OCI-LY1 (cell line): ENCODE results near the gene MEGF8.

ENCODE experiments used
- H2AFZ ChIP-seq: fragments of 200-600 bp; sonication (generic), shearing (Covaris generic); 2 replicates; pipeline ENCODE4 v1.6.0; 2014; ENCODE audit warnings: antibody characterized with exemption, mild to moderate bottlenecking, low read length
- H3F3A ChIP-seq: fragments of 200-600 bp; sonication (generic), shearing (Covaris generic); 2 replicates; pipeline ENCODE4 v1.6.0; 2014; ENCODE audit warnings: mild to moderate bottlenecking, antibody characterized with exemption, low read length, moderate library complexity; ENCODE audit not compliant: insufficient read depth
- H3K27ac ChIP-seq: fragments of 200-600 bp; sonication (generic); 2 replicates; pipeline ENCODE4 v1.5.1; 2014; ENCODE audit warnings: low read length, mixed run types, mild to moderate bottlenecking, low read depth; ENCODE audit not compliant: poor library complexity, severe bottlenecking
- H3K27me3 ChIP-seq: fragments of 200-600 bp; sonication (generic); 2 replicates; pipeline ENCODE4 v1.6.0; 2014; ENCODE audit warnings: antibody characterized with exemption, mild to moderate bottlenecking, low read length, moderate library complexity; ENCODE audit not compliant: insufficient read depth
- H3K36me3 ChIP-seq: fragments of 200-600 bp; sonication (generic); 2 replicates; pipeline ENCODE4 v1.6.1; 2014; ENCODE audit warnings: mild to moderate bottlenecking, antibody characterized with exemption, low read length, moderate library complexity, mixed read lengths; ENCODE audit not compliant: insufficient read depth
- H3K4me1 ChIP-seq: fragments of 200-600 bp; sonication (generic); 2 replicates; pipeline ENCODE4 v1.5.1; 2014; ENCODE audit warnings: mild to moderate bottlenecking, low read length, moderate library complexity; ENCODE audit not compliant: insufficient read depth, severe bottlenecking
- H3K4me2 ChIP-seq: fragments of 200-600 bp; sonication (generic), shearing (Covaris generic); 2 replicates; pipeline ENCODE4 v1.6.1; 2014; ENCODE audit warnings: low read length
- H3K4me3 ChIP-seq: fragments of 200-600 bp; sonication (generic); 2 replicates; pipeline ENCODE4 v1.5.1; 2014; ENCODE audit warnings: low read length, low read depth, mild to moderate bottlenecking, mixed read lengths; ENCODE audit not compliant: poor library complexity, severe bottlenecking
- H3K79me2 ChIP-seq: fragments of 200-600 bp; shearing (Covaris generic); 2 replicates; pipeline ENCODE4 v1.6.1; 2016; ENCODE audit warnings: mixed run types, low read length, mixed read lengths; ENCODE audit not compliant: insufficient read depth
- H3K9ac ChIP-seq: fragments of 200-600 bp; sonication (generic), shearing (Covaris generic); 2 replicates; pipeline ENCODE4 v1.6.1; 2014; ENCODE audit warnings: mild to moderate bottlenecking, low read length, mixed read lengths
- H3K9me2 ChIP-seq: fragments of 200-600 bp; sonication (generic), shearing (Covaris generic); 2 replicates; pipeline ENCODE4 v1.6.1; 2014; ENCODE audit warnings: low read depth, mild to moderate bottlenecking, low read length, mixed read lengths
- H3K9me3 ChIP-seq: fragments of 200-600 bp; shearing (Covaris generic); 2 replicates; pipeline ENCODE4 v1.6.1; 2014; ENCODE audit warnings: low read length, mixed read lengths
- H4K20me1 ChIP-seq: fragments of 200-600 bp; sonication (generic), shearing (Covaris generic); 2 replicates; pipeline ENCODE4 v1.6.0; 2016; ENCODE audit warnings: mild to moderate bottlenecking, low read length; ENCODE audit not compliant: insufficient read depth
- EZH2 ChIP-seq: fragments of 200-600 bp; sonication (generic), shearing (Covaris generic); IDR thresholded peaks from 2 replicates; pipeline ENCODE4 v1.8.0; 2017; ENCODE audit warnings: borderline replicate concordance, mixed run types, mild to moderate bottlenecking, antibody characterized with exemption, low read length, moderate library complexity, mixed read lengths
- TF ChIP-seq, protein P1 (sequence below): fragments of 200-600 bp; sonication (generic), shearing (Covaris generic); IDR thresholded peaks from 2 replicates; pipeline ENCODE4 v1.5.1; 2017; ENCODE audit warnings: mild to moderate bottlenecking, antibody characterized with exemption, low read length, moderate library complexity, mixed read lengths

Gene MEGF8

DNA sequence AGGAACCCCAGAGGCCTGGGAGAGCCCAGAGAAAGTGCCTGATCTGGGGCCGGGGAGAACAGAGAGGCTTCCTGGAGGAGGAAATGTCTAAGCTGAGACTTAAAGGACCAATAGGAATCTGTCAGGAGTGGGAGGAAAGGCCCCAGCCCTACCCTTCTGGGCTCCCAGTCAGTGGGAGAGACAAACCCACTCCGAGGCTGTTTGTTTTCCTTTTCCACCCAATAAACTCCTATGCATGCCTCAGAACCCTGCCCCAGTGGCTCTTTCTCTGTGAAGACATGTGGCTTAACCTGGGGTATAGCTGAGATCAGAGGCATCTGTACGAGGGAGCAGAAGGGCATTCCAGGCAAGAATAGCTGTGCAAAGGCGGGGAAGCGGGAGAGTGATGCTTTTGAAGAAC is 1.9 kb downstream of the MEGF8 start:
- Histone ChIP-seq H3K79me2 (no peaks in the 10 kb centered on the region), H3K9me3 (no peaks in the 10 kb centered on the region), H3F3A (no peaks in the 10 kb centered on the region), H2AFZ (no peak overlapping the region), H4K20me1 (no peaks in the 10 kb centered on the region), H3K36me3 (no peaks in the 10 kb centered on the region), H3K4me3 (no peak overlapping the region), H3K9me2 (no peaks in the 10 kb centered on the region), H3K4me1 (peaks cover 30% of the 10 kb centered on the region), H3K4me2 (no peak overlapping the region), H3K27me3 (no peaks in the 10 kb centered on the region), H3K27ac (no peak overlapping the region), H3K9ac (no peak overlapping the region)
- no peak for TF ChIP-seq EZH2
- TF ChIP-seq, protein P1, sequence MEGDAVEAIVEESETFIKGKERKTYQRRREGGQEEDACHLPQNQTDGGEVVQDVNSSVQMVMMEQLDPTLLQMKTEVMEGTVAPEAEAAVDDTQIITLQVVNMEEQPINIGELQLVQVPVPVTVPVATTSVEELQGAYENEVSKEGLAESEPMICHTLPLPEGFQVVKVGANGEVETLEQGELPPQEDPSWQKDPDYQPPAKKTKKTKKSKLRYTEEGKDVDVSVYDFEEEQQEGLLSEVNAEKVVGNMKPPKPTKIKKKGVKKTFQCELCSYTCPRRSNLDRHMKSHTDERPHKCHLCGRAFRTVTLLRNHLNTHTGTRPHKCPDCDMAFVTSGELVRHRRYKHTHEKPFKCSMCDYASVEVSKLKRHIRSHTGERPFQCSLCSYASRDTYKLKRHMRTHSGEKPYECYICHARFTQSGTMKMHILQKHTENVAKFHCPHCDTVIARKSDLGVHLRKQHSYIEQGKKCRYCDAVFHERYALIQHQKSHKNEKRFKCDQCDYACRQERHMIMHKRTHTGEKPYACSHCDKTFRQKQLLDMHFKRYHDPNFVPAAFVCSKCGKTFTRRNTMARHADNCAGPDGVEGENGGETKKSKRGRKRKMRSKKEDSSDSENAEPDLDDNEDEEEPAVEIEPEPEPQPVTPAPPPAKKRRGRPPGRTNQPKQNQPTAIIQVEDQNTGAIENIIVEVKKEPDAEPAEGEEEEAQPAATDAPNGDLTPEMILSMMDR, result no peak

DNA sequence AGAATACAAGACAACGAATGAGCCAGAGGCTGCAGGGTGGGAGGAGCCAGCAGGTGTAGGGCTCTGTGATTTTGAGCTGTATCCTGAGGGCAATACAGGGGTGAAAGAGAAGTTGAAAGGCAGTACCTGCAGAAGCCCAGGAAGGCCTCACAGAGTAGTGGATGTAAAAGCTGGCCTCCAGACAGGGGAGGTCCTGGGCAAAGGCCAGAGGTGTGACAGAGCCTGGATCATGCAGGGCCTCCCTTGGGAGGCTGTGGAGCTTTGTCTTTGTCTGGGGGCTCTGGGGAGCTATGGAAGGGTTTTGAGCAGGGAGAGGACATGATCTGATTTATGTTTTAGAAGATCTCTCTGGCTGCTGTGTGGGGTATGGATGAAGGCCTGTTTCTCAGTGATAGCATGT is 2.7 kb downstream of the MEGF8 start:
- no peaks in the 10 kb centered on the region for H3K27me3 ChIP-seq
- no peak overlapping the region for H3K4me3 ChIP-seq
- H2AFZ ChIP-seq, result no peak overlapping the region
- TF ChIP-seq EZH2, result no peak
- TF ChIP-seq, protein P1, result no peak
- no peaks in the 10 kb centered on the region for H4K20me1 ChIP-seq
- H3K4me1 ChIP-seq, result peaks cover 30% of the 10 kb centered on the region
- no peaks in the 10 kb centered on the region for H3K9me2 ChIP-seq
- H3K79me2 ChIP-seq, result no peaks in the 10 kb centered on the region
- no peaks in the 10 kb centered on the region for H3K9me3 ChIP-seq
- no peak overlapping the region for H3K4me2 ChIP-seq
- no peak overlapping the region for H3K9ac ChIP-seq
- H3K27ac ChIP-seq, result no peak overlapping the region
- no peaks in the 10 kb centered on the region for H3F3A ChIP-seq
- no peaks in the 10 kb centered on the region for H3K36me3 ChIP-seq

DNA sequence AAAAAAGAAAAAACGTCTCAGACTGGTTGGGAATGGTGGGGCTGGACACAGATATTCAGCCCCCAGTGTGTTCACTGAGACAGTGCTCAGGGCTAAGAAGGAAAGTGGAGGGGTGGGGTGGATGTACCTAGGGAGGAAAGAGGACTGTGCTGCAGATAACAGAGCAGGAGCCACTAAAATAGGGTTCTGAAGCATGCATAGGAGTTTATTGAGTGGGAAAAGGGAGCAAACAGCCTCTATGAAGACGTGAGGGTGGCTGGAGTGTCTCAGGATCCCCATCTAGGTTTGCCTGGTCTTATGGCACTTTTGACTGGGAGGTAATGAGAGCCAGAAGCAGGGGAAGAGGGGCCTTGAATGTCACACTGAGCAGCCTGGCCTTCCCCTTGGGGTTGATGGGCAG is 3.4 kb downstream of the MEGF8 start:
- H3K9me2 ChIP-seq, result no peaks in the 10 kb centered on the region
- H3K9ac ChIP-seq, result no peak overlapping the region
- no peaks in the 10 kb centered on the region for H3K79me2 ChIP-seq
- no peak overlapping the region for H3K27ac ChIP-seq
- H3F3A ChIP-seq, result no peaks in the 10 kb centered on the region
- H4K20me1 ChIP-seq, result no peaks in the 10 kb centered on the region
- H2AFZ ChIP-seq, result no peak overlapping the region
- no peak for TF ChIP-seq EZH2
- TF ChIP-seq, protein P1, result no peak
- no peak overlapping the region for H3K4me3 ChIP-seq
- no peaks in the 10 kb centered on the region; the same call in 1 of the 2 replicates for H3K36me3 ChIP-seq
- H3K27me3 ChIP-seq, result no peaks in the 10 kb centered on the region
- no peak overlapping the region for H3K4me2 ChIP-seq
- H3K4me1 ChIP-seq, result peaks cover 30% of the 10 kb centered on the region
- no peaks in the 10 kb centered on the region for H3K9me3 ChIP-seq
